HCT116 (cell line): ENCODE measurements around the gene FRAS1. TPM values are rescaled to one million over a fixed set of nuclear protein-coding genes. Genes with fewer than 3 reads are reported as not detected.

ENCODE experiments used
- ATAC-seq: fragments of 200-7000 bp; cut with Tn5 transposase; 2 replicates; pipeline ENCODE4 v1.9.1; 2020; ENCODE audit warnings: mild to moderate bottlenecking, moderate library complexity
- BruUV-seq: library from RNA; stranded (reverse); fragments of 400-500 nt; replicated peaks from 2 replicates; lab custom pipeline; 2021; lab: Mats Ljungman, UMichigan
- CTCF ChIA-PET: fragments of 300-600 bp; sonication (Branson Sonifier 250); formaldehyde crosslinking; loops from one replicate; lab custom pipeline; 2021; ENCODE audit warnings: antibody characterized with exemption; lab: Charles Lee
- POLR2A ChIA-PET: fragments of 300-600, 350-600 bp; sonication (Branson Sonifier 250); formaldehyde crosslinking; loops from one replicate; lab custom pipeline; 2021; ENCODE audit warnings: antibody characterized with exemption; lab: Charles Lee
- RAD21 ChIA-PET, 2 experiments: fragments of 300-600 bp; sonication (Branson Sonifier 250); formaldehyde crosslinking; loops; one replicate each; lab custom pipeline; 2023; ENCODE audit warnings: low total read pairs in 2 of 2; ENCODE audit not compliant: uncharacterized antibody in 2 of 2, unreplicated experiment in 2 of 2, low non-redundant PET in 1 of 2; lab: Charles Lee
- DNase-seq: peaks from one replicate; pipeline ENCODE4 v3.0.0-alpha.2; 2010; ENCODE audit warnings: low read depth, low spot score
- H2AFZ ChIP-seq: fragments of 200-600 bp; shearing (Covaris generic), sonication (generic); 2 replicates; pipeline ENCODE4 v1.6.1; 2017; ENCODE audit warnings: low read depth, mixed run types, mixed read lengths, antibody characterized with exemption, low read length; ENCODE audit not compliant: poor library complexity, severe bottlenecking
- H3K27ac ChIP-seq: 2 replicates; pipeline ENCODE4 v1.5.1; 2012; ENCODE audit warnings: low read depth, low read length
- H3K27me3 ChIP-seq: fragments of 200-600 bp; sonication (generic); 2 replicates; pipeline ENCODE4 v1.6.1; 2016; ENCODE audit warnings: mixed run types, low read length, mixed read lengths; ENCODE audit not compliant: insufficient read depth
- H3K36me3 ChIP-seq, 2 experiments: fragments of 200-500 bp in 1 of 2; fragments of 200-600 bp in 1 of 2; sonication (Bioruptor generic) in 1 of 2; sonication (generic) in 1 of 2; 2 replicates each; pipeline versions ENCODE4 v1.5.1 to v1.6.1; 2014 to 2016; ENCODE audit warnings: low read length in 2 of 2, inconsistent platforms in 1 of 2, mixed read lengths in 1 of 2, mixed run types in 1 of 2; ENCODE audit not compliant: insufficient read depth in 2 of 2, control insufficient read depth in 1 of 2
- H3K4me1 ChIP-seq, 2 experiments: fragments of 200-600 bp in 1 of 2; sonication (generic) in 1 of 2; 2 replicates each; pipeline versions ENCODE4 v1.5.1 to v1.6.1; 2012 to 2017; ENCODE audit warnings: low read length in 2 of 2, inconsistent platforms in 1 of 2, mild to moderate bottlenecking in 1 of 2, mixed read lengths in 1 of 2, mixed run types in 1 of 2, moderate library complexity in 1 of 2; ENCODE audit not compliant: insufficient read depth in 2 of 2, control insufficient read depth in 1 of 2
- H3K4me2 ChIP-seq: fragments of 200-600 bp; sonication (generic); 2 replicates; pipeline ENCODE4 v1.6.1; 2017; ENCODE audit warnings: mixed run types, low read length, mixed read lengths
- H3K4me3 ChIP-seq, 2 experiments: fragments of 200-600 bp in 1 of 2; sonication (generic) in 1 of 2; replicated peaks in 1 of 2; 2 replicates each; pipeline ENCODE4 v1.5.1; 2011 to 2016; ENCODE audit warnings: low read length in 2 of 2, control low read depth in 1 of 2, low read depth in 1 of 2, mild to moderate bottlenecking in 1 of 2, mixed read lengths in 1 of 2, mixed run types in 1 of 2
- H3K79me2 ChIP-seq: fragments of 200-600 bp; sonication (generic); 2 replicates; pipeline ENCODE4 v1.6.1; 2017; ENCODE audit warnings: mild to moderate bottlenecking, mixed run types, low read length, moderate library complexity, mixed read lengths; ENCODE audit not compliant: insufficient read depth
- H3K9ac ChIP-seq: fragments of 200-600 bp; sonication (generic); 2 replicates; pipeline ENCODE4 v1.6.1; 2016; ENCODE audit warnings: low read length, mixed read lengths
- H3K9me2 ChIP-seq: fragments of 200-600 bp; sonication (generic), shearing (Covaris generic); 2 replicates; pipeline ENCODE4 v1.6.1; 2017; ENCODE audit warnings: mixed run types, mild to moderate bottlenecking, moderate library complexity; ENCODE audit not compliant: insufficient read depth
- H3K9me3 ChIP-seq, 2 experiments: fragments of 200-500 bp in 1 of 2; fragments of 200-600 bp in 1 of 2; sonication (Bioruptor generic) in 1 of 2; sonication (generic) in 1 of 2; 2 replicates each; pipeline ENCODE4 v1.6.1; 2014 to 2017; ENCODE audit warnings: low read length in 2 of 2, mixed read lengths in 2 of 2, inconsistent platforms in 1 of 2, low read depth in 1 of 2, mild to moderate bottlenecking in 1 of 2, mixed run types in 1 of 2, moderate library complexity in 1 of 2; ENCODE audit not compliant: control insufficient read depth in 1 of 2, insufficient read depth in 1 of 2
- H4K20me1 ChIP-seq: fragments of 200-600 bp; sonication (generic), shearing (Covaris generic); 2 replicates; pipeline ENCODE4 v1.6.1; 2017; ENCODE audit warnings: mixed run types, mild to moderate bottlenecking, moderate library complexity; ENCODE audit not compliant: insufficient read depth
- REST ChIP-seq: IDR thresholded peaks from 2 replicates; pipeline ENCODE4 v1.6.1; 2012; ENCODE audit warnings: low read depth
- intact Hi-C: fragments of 100-400 bp; cut with micrococcal nuclease; formaldehyde crosslinking; loops from 2 replicates; pipeline ENCODE4 v1.10.0; 2022
- total RNA-seq: library from RNA; stranded (reverse); gene quantifications from one replicate; pipeline ENCODE4 v1.2.1, GENCODE V29; 2021; ENCODE audit not compliant: unreplicated experiment

Gene FRAS1
- total RNA-seq, 1 experiment from 2014 or later = 33.5 TPM

GRCh38 chr4:78145622-78146021 lies 88.5 kb downstream of the FRAS1 start:
- ATAC-seq = no peak

More at GRCh38 chr4:78145622-78146021, 88.5 kb downstream of the FRAS1 start:
- Histone ChIP-seq H3K9me2 (no peaks in the 10 kb centered on the region), H3K79me2 (no peaks in the 10 kb centered on the region), H2AFZ (no peak overlapping the region), H3K36me3 (no peaks in the 10 kb centered on the region), H3K9me3 (no peaks in the 10 kb centered on the region), H3K4me1 (no peaks in the 10 kb centered on the region), H3K9ac (no peak overlapping the region), H4K20me1 (0 out of 2 replicates have a peak, but pooled peaks cover 3% of the 10 kb centered on the region), H3K27ac (no peak overlapping the region), H3K4me2 (no peak overlapping the region), H3K4me3 (no peak overlapping the region), H3K27me3 (no peaks in the 10 kb centered on the region)
- CTCF ChIA-PET = no interaction called here
- BruUV-seq = no TSS peak
- RAD21 ChIA-PET = interaction anchor here in 1 of 2 experiments (0.5 kb wide), 1 partner anchor 1030 kb away, joined by 3 read pairs; no protein-coding TSS in a partner anchor
- no peak for TF ChIP-seq REST
- intact Hi-C loops = no loop called here
- POLR2A ChIA-PET = no interaction called here
- no peak for DNase-seq
